ENCODE results near the gene TMEM151B.

The TMEM151B gene

DNA sequence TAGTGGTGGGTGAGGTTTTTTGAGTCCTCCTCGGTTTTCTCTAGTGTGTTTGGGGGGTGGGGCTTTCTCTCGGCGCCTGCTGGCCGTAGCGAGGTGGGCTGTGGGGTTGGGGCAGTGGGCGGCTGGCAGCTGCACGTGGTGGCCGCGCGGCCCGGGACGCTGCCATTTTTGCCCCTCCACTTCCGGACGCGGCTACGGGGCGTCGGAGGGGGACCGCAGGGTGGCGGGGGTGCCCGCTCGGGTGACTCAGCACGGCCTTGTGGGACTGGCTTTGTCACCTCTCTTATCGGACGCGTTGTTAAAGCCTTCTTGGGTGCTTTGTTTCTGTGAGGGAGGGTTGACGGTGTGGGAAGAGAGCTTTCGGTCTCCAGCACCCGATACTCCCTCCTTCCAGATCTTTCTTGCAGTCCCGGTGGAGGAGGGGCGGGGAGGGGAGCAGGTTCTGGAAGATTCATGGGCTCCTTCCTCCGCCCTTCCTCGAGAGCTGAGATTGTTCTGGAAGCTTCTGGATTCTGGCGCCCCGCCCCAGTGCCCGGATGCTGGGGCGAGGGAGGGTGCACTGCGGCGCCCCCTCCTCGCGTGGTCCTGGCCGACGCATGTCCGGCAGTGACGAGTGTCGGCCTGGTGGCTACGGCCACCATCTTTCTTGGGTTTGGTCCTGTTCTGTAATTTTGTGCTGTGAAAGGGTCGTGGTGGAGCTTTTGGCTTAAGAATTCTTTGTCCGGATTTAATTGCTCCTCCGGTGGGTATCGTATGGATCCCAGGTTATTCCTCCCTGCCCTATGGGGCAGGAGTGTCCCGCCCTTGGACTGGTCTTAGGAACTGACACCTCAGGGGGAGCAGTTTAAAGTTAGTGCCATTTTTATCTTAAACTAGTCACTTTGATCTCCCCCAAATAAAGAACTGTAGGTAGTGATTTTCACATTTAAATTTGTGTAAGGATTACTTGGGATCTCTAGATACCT lies 22.6 kb upstream of the TMEM151B start:
- TF ChIP-seq, protein P1, sequence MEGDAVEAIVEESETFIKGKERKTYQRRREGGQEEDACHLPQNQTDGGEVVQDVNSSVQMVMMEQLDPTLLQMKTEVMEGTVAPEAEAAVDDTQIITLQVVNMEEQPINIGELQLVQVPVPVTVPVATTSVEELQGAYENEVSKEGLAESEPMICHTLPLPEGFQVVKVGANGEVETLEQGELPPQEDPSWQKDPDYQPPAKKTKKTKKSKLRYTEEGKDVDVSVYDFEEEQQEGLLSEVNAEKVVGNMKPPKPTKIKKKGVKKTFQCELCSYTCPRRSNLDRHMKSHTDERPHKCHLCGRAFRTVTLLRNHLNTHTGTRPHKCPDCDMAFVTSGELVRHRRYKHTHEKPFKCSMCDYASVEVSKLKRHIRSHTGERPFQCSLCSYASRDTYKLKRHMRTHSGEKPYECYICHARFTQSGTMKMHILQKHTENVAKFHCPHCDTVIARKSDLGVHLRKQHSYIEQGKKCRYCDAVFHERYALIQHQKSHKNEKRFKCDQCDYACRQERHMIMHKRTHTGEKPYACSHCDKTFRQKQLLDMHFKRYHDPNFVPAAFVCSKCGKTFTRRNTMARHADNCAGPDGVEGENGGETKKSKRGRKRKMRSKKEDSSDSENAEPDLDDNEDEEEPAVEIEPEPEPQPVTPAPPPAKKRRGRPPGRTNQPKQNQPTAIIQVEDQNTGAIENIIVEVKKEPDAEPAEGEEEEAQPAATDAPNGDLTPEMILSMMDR (IDR thresholded peaks at IDR 0.05; ENCODE audit: extremely low read depth, insufficient read depth, missing control alignments): no peak
- in situ Hi-C loops (cut with MboI; ENCODE audit: low pct_unique_long_range_greater_than_20kb, low sequenced_read_pairs, unreplicated experiment): no loop called here

DNA sequence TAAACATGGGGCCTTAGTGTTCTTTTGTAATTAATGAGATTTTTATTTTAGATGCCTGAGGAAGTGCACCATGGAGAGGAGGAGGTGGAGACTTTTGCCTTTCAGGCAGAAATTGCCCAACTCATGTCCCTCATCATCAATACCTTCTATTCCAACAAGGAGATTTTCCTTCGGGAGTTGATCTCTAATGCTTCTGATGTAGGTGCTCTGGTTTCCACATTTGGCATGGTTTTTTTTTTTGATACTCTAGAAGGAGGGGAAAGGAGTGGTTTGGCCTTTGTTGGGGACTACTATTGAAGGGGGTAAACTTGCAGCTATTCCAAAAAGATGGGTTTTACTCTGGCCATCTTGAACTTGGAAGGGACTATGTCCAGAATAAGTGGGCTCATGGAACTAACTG lies 21.7 kb upstream of the TMEM151B start:
- TF ChIP-seq, protein P1 (IDR thresholded peaks at IDR 0.05; ENCODE audit: extremely low read depth, insufficient read depth, missing control alignments): no peak
- in situ Hi-C loops (cut with MboI; ENCODE audit: low pct_unique_long_range_greater_than_20kb, low sequenced_read_pairs, unreplicated experiment): no loop called here
- no peak for DNase-seq (ENCODE audit: low spot score)

More for the DNA sequence above, 22.6 kb upstream of the TMEM151B start:
- DNase-seq (ENCODE audit: low spot score): no peak

DNA sequence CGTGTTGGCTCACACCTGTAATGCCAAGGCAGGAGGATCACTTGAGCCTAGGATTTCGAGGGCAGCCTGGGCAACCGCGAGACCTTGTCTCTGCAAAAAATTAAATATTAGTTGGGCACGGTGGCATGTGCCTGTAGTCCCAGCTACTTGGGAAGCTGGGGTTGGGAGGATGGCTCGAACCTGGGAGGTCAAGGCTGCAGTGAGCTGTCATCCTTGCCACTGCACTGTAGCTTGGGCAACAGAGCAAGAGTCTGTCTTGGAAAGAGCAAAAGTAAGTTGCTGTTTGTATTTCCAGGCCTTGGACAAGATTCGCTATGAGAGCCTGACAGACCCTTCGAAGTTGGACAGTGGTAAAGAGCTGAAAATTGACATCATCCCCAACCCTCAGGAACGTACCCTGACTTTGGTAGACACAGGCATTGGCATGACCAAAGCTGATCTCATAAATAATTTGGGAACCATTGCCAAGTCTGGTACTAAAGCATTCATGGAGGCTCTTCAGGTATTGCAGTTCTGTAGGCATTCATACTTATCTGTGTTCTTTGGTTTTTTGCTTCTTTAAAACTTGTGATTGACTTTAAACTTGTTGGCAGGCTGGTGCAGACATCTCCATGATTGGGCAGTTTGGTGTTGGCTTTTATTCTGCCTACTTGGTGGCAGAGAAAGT lies 21.0 kb upstream of the TMEM151B start:
- in situ Hi-C loops (cut with MboI; ENCODE audit: low pct_unique_long_range_greater_than_20kb, low sequenced_read_pairs, unreplicated experiment): no loop called here
- no peak for DNase-seq (ENCODE audit: low spot score)
- TF ChIP-seq, protein P1 (IDR thresholded peaks at IDR 0.05; ENCODE audit: extremely low read depth, insufficient read depth, missing control alignments): no peak

DNA sequence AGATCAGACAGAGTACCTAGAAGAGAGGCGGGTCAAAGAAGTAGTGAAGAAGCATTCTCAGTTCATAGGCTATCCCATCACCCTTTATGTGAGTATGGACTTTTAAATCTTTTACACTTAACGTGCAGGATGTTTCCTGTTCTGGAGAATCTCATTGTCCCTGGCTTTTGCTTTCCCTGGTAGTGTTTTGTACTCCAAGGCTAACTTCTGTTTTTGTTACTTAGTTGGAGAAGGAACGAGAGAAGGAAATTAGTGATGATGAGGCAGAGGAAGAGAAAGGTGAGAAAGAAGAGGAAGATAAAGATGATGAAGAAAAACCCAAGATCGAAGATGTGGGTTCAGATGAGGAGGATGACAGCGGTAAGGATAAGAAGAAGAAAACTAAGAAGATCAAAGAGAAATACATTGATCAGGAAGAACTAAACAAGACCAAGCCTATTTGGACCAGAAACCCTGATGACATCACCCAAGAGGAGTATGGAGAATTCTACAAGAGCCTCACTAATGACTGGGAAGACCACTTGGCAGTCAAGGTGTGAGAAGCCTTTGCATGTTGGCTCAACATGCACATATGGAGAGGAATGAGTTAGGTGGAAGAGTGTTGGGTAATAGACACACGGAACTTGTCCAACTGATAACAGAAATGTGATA lies 20.1 kb upstream of the TMEM151B start:
- in situ Hi-C loops (cut with MboI; ENCODE audit: low pct_unique_long_range_greater_than_20kb, low sequenced_read_pairs, unreplicated experiment): no loop called here
- TF ChIP-seq, protein P1 (IDR thresholded peaks at IDR 0.05; ENCODE audit: extremely low read depth, insufficient read depth, missing control alignments): no peak
- no peak for DNase-seq (ENCODE audit: low spot score)

DNA sequence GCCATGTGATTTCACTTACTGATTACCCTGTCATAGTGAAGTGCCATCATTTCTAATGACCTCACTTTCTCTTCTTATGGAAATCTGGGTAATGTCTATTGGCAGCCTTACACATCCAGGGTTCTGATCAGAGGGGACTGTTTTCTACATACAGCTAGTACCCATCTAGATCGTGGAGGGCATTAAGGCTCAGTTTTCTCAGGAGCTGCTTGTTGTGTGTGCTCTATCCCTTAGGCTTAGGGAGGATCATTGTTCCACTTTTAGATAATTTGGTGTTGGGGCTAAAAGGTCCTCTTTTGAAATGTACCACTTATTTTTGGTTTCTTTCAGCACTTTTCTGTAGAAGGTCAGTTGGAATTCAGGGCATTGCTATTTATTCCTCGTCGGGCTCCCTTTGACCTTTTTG lies 19.5 kb upstream of the TMEM151B start:
- no peak for DNase-seq (ENCODE audit: low spot score)
- in situ Hi-C loops (cut with MboI; ENCODE audit: low pct_unique_long_range_greater_than_20kb, low sequenced_read_pairs, unreplicated experiment): no loop called here
- TF ChIP-seq, protein P1 (IDR thresholded peaks at IDR 0.05; ENCODE audit: extremely low read depth, insufficient read depth, missing control alignments): no peak

Data from GM13977 (cell line).